Raji (cell line): Measurements from ENCODE around the gene PPP1R3E.

Experiments used
- POLR2A ChIP-seq: IDR thresholded peaks from 2 replicates; pipeline ENCODE4 v1.6.1; 2011; ENCODE audit warnings: low read depth, low read length, control low read depth; ENCODE audit not compliant: insufficient read depth

Gene PPP1R3E

DNA sequence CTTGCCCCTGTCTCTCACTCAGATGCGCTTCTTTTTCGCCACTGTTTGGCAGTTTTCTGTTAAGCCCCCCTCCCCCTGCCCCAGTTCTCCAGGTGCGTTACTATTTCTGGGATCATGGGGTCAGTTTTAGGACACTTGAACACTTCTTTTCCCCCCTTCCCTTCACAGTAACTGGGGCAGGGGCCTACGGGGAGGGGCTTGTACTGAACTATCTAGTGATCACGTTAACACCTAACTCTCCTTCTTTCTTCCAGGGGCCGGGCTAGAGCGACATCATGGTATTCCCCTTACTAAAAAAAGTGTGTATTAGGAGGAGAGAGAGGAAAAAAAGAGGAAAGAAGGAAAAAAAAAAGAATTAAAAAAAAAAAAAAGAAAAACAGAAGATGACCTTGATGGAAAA, 22.3 kb upstream of the PPP1R3E start:
- no peak for TF ChIP-seq POLR2A

GRCh38 chr14:23324455-23324846, 21.8 kb upstream of the PPP1R3E start:
- no peak for TF ChIP-seq POLR2A

- no peak for TF ChIP-seq POLR2A
Measured at GRCh38 chr14:23323838-23324454, 21.3 kb upstream of the PPP1R3E start.

GRCh38 chr14:23322568-23323517, 20.2 kb upstream of the PPP1R3E start:
- TF ChIP-seq POLR2A, result no peak

GRCh38 chr14:23321572-23322547, 19.2 kb upstream of the PPP1R3E start:
- no peak; the same call in 1 of the 2 replicates for TF ChIP-seq POLR2A

DNA sequence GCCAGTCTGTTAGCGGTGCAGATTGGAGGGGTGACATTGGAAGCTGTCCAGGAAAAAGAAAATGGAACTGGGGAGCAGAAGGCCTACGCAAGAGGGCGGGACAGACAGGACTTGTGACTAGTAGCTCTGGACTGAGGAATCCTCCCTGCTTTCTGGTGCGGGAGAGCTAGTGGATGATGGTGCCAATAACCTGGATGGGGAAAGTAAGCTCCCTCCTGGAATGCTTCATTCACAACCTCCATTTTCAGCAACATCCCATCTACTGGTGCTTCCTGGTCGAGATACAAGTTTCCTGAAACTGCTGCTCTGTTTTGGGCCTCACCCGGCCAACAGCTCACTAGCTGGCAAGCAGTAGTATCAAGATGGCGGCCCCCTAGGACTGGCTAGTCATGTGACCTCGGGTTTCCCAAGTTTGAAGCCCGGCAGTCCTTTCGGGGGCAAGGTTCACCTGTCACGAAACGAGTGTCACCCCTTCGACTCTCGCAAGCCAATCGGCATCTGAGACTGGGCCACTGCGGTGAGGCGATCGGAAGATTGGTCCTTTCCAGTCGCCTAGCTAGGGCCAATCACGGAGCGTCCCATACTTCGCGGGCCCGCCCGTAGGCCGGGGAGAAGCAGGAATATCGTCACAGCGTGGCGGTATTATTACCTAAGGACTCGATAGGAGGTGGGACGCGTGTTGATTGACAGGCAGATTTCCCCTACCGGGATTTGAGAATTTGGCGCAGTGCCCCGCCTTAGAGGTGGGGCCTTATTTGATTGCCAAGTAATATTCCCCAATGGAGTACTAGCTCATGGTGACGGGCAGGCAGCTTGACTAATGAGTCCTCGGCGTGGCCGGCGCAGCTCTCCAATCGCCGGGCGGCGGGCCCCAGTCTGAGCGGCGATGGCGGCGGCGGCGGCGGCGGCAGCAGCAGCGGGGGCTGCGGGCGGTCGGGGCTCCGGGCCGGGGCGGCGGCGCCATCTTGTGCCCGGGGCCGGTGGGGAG, 18.2 kb upstream of the PPP1R3E start, which contains the start of gene PABPN1:
Gene PABPN1, plus strand, starts transcription at position 874 of the 988 bp plus-strand sequence. Its CDS starts 13 bp downstream, at position 887.
- TF ChIP-seq POLR2A, result peak; percentile 67; the same call in 1 of the 2 replicates

- TF ChIP-seq POLR2A, result no peak
Measured at GRCh38 chr14:23319746-23320583, 17.3 kb upstream of the PPP1R3E start.

DNA sequence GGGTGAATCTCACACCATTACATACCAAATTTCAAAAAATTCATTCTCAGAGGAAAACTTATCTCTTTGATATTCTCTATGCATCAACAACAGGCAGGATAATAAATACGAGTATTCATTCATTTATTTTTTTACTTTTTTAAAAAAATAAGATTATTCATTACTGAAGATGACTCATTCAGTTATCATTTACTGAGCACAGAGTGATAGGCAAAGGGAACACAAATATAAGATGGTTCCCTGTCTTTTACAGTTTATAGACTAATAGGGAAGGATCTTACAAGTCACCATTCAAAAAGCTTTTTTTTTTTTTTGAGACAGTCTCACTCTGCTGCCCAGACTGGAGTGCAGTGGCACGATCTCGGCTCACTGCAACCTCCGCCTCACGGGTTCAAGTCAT, 13.6 kb upstream of the PPP1R3E start:
- no peak for TF ChIP-seq POLR2A

- TF ChIP-seq POLR2A, result no peak
Measured at GRCh38 chr14:23310546-23310945, 7.9 kb upstream of the PPP1R3E start.

DNA sequence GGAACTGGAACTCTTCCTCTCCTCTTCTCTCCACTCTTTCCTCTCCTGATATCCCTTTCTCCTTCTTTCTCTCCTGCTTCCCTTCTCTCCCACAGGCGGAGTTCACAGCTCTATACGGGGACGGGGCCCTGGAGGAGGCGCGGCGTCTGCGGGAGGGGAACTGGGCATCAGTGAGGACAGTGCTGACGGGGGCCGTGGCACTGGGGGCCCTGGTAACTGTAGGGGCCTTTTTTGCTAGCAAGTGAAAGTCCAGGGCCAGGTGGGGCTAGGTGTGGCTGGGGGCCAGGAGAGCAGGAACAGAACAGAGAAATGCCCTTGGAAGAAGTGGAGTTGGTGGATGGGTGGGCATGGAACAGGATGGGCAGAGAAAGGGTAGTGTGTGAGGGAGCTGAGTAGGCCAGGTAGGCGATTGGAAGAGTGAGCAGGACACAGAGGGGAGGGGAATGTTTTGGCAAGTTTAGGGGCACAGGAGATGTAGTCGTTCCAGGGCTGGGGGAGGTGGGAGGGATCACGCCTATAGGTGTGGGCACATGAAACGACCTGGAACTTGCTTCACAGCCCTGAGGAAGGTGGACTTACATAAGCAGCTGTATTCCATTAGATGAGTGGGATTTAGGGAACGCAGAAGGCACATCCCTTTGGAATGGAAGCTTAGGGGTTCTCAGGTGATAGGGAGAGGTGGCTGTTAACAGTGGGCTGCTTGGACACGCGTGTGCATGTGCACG, 6.2 kb upstream of the PPP1R3E start:
- TF ChIP-seq POLR2A, result no peak

DNA sequence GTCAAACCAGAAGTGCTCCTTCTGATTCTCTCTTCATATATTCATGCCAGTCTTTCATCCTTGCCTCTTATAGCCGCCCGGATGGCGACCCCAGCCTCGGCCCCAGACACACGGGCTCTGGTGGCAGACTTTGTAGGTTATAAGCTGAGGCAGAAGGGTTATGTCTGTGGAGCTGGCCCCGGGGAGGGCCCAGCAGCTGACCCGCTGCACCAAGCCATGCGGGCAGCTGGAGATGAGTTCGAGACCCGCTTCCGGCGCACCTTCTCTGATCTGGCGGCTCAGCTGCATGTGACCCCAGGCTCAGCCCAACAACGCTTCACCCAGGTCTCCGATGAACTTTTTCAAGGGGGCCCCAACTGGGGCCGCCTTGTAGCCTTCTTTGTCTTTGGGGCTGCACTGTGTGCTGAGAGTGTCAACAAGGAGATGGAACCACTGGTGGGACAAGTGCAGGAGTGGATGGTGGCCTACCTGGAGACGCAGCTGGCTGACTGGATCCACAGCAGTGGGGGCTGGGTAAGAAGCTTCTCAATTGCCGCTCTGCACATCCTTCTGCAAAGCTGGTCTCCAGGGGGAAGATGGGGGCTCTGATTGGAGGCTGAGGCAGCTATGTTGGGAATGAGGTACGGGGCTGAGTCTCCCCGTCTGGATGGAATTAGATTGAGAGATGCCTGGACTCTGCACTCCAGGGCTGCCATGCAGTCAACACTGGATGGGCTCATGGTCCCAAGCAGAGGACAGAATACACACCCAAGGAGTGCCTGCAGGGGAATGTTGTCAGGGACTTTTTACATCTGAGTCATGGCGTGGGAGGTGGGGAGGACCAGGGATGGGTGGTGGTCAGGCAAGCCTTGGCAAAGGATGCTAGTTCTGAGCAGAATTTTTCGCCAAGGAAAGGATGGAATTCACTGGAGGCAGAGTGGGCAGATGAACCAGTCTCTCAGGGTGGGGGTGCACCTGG, 5.3 kb upstream of the PPP1R3E start:
- no peak for TF ChIP-seq POLR2A

- TF ChIP-seq POLR2A, result no peak
Measured at GRCh38 chr14:23307146-23307530, 4.5 kb upstream of the PPP1R3E start.
